Ramos (cell line): ENCODE measurements around the gene SLC25A1.

Source experiments
- in situ Hi-C: fragments of 300-500 bp; cut with MboI; formaldehyde crosslinking; loops from one replicate; pipeline ENCODE4 v1.14.3; 2022; ENCODE audit warnings: low sequenced_read_pairs; ENCODE audit not compliant: unreplicated experiment

SLC25A1 gene

DNA sequence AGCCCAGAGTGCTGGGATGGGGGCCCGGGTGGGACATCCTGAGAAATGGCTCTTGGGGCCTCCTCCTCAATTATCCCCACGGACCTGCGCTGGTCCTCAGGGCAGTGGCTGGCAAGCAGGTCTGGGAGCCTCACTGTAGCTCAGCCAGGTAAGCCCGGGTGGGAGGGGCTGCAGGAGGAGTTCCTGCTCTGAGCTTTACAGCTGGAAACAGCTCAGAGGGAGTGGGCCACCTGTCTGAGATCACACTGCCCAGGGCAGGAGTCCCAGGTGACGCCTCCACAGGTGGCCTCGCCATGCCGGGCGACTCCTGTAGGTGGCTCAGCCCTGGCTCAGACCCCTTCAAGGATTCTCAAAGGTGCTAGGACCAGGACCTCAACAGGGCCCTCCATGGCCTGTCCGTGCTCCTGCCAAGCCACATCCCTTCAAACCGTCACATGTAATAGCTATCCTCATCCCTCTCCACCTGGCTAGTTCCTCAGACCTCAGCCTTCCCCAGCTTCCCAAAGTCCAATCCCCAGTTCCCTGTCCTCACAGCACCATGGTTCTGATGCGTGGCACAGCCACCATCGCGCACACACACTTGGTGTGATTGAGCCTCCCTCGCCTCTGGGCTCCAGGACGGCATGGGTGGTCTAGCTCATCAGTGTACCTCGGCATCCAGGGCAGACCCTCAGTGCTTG lies 51.1 kb downstream of the SLC25A1 start:
- in situ Hi-C loops = no loop called here

DNA sequence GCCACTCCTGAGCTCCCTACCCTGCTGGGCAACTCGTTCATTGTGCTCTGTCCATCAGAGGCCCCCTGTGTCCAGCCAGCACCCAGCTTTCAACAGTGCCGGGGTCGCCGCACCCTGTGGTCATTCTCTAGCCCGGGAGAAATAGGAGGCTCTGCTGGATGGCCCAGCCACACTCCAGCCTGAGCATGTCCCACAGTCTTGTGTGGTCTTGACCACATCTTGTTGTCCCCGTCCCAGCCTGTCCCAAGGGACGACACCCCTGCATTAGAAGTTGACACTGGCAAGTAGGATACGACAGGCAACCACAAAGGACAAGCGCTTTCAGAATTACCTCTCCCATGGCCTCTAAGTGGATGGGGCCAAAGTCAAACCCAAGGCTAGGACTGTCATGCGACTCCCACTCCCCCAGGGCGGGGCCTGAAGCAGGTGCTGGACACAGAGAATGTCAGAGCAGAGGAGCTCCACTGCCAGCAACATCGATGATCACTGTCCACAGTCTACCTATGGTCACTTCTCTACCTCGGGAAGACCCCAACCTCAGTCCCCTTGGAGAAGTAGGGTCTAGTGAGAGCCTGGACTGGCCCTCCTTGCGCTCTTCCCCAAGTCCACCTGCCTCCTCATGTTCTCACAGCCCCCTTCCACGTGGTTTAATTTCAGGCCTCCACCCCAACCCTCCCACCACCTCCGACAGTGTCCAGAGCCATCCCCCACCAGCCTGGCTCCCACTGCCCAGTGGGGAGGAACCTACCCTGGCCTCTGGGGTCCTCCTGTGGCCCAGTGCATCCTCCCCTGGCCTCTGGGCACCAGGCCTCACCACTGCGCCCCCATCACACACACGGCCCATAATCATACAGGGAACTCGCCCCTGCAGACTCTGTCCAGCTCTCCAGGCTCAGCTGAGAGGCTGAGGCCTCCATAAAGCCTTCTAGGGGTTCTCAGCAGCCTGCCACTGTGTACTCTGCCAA lies 51.9 kb downstream of the SLC25A1 start:
- in situ Hi-C loops = no loop called here
